Liver (tissue), 9 donors: Measurements from ENCODE around the gene FAM20C. TPM values are rescaled to one million over a fixed set of nuclear protein-coding genes. Genes with fewer than 3 reads are reported as not detected.

Source experiments
- DNase-seq: peaks from one replicate; pipeline ENCODE4 v3.0.0-alpha.2; 2017; ENCODE audit warnings: low spot score
- H3K27ac ChIP-seq, 2 donors: one replicate each; pipeline ENCODE4 v1.7.0; 2013; ENCODE audit warnings: inconsistent platforms in 2 of 2, low read length in 2 of 2, control low read depth in 1 of 2, low read depth in 1 of 2, mild to moderate bottlenecking in 1 of 2
- H3K27me3 ChIP-seq, 4 donors: one replicate each; pipeline versions ENCODE4 v1.6.1 to v1.7.0; 2013; ENCODE audit warnings: low read length in 3 of 4, inconsistent platforms in 1 of 4, mild to moderate bottlenecking in 1 of 4, moderate library complexity in 1 of 4; ENCODE audit not compliant: control insufficient read depth in 4 of 4, insufficient read depth in 4 of 4
- H3K36me3 ChIP-seq, 4 donors: one replicate each; pipeline versions ENCODE4 v1.6.1 to v1.7.0; 2013; ENCODE audit warnings: low read length in 3 of 4, mild to moderate bottlenecking in 3 of 4, low read depth in 1 of 4, moderate library complexity in 1 of 4; ENCODE audit not compliant: control insufficient read depth in 4 of 4, insufficient read depth in 3 of 4
- H3K4me1 ChIP-seq, 4 donors: one replicate each; pipeline versions ENCODE4 v1.6.1 to v1.7.0; 2013; ENCODE audit warnings: low read length in 3 of 4, mild to moderate bottlenecking in 3 of 4, moderate library complexity in 1 of 4; ENCODE audit not compliant: control insufficient read depth in 4 of 4, insufficient read depth in 4 of 4
- H3K4me3 ChIP-seq, 3 donors: one replicate each; pipeline versions ENCODE4 v1.6.1 to v1.7.0; 2013; ENCODE audit warnings: low read length in 3 of 3, control low read depth in 1 of 3, low read depth in 1 of 3, mild to moderate bottlenecking in 1 of 3
- H3K9ac ChIP-seq, 2 donors: one replicate each; pipeline ENCODE4 v1.7.0; 2013; ENCODE audit warnings: low read length in 2 of 2, mild to moderate bottlenecking in 2 of 2, moderate library complexity in 2 of 2, control low read depth in 1 of 2, low read depth in 1 of 2
- H3K9me3 ChIP-seq, 4 donors: one replicate each; pipeline versions ENCODE4 v1.6.1 to v1.7.0; 2013; ENCODE audit warnings: low read length in 3 of 4; ENCODE audit not compliant: control insufficient read depth in 4 of 4
- FOXA2 ChIP-seq: IDR thresholded peaks from 2 replicates; pipeline ENCODE4 v1.6.1; 2016; ENCODE audit warnings: antibody characterized with exemption
- GABPA ChIP-seq, 2 donors: IDR thresholded peaks in 1 of 2; conservative IDR thresholded peaks in 1 of 2; 2 replicates each; pipeline ENCODE4 v1.6.1; 2016; ENCODE audit warnings: antibody characterized with exemption in 2 of 2, mild to moderate bottlenecking in 1 of 2, moderate library complexity in 1 of 2
- HNF4G ChIP-seq: IDR thresholded peaks from 2 replicates; pipeline ENCODE4 v1.6.1; 2016; ENCODE audit warnings: antibody characterized with exemption
- JUND ChIP-seq, 2 donors: IDR thresholded peaks; 2 replicates each; pipeline ENCODE4 v1.6.1; 2016; ENCODE audit warnings: antibody characterized with exemption in 2 of 2
- MAX ChIP-seq: IDR thresholded peaks from 2 replicates; pipeline ENCODE4 v1.6.1; 2016; ENCODE audit warnings: antibody characterized with exemption
- RAD21 ChIP-seq, 2 donors: IDR thresholded peaks; 2 replicates each; pipeline ENCODE4 v1.6.1; 2016; ENCODE audit warnings: antibody characterized with exemption in 2 of 2, mild to moderate bottlenecking in 2 of 2
- RXRA ChIP-seq, 2 donors: IDR thresholded peaks; 2 replicates each; pipeline ENCODE4 v1.6.1; 2017 to 2018; ENCODE audit warnings: antibody characterized with exemption in 2 of 2, mild to moderate bottlenecking in 1 of 2
- SP1 ChIP-seq: IDR thresholded peaks from 2 replicates; pipeline ENCODE4 v1.6.1; 2018; ENCODE audit warnings: antibody characterized with exemption, mild to moderate bottlenecking
- TAF1 ChIP-seq: conservative IDR thresholded peaks from 2 replicates; pipeline ENCODE4 v1.6.1; 2016; ENCODE audit warnings: antibody characterized with exemption, mild to moderate bottlenecking
- ZBTB33 ChIP-seq: IDR thresholded peaks from 2 replicates; pipeline ENCODE4 v1.6.1; 2016; ENCODE audit warnings: antibody characterized with exemption
- WGBS: extraction: QIAGEN DNeasy Blood & Tissue Kit; methylation state at CpG from one replicate; pipeline ENCODE4 v1.1.7; 2013; 5-methylcytosine and 5-hydroxymethylcytosine counted together
- polyA plus RNA-seq, 2 donors: library from polyadenylated mRNA; stranded (reverse) in 1 of 2; unstranded in 1 of 2; fragments of 200-250 nt in 1 of 2; fragments of >200 nt in 1 of 2; fragmentation: Nextera tagmentation in 1 of 2; extraction: Ambion mirVana in 1 of 2; gene quantifications; one replicate each; pipeline versions ENCODE4 v1.2.1 to v1.2.3, GENCODE V29; 2013 to 2015
- total RNA-seq, 2 donors: library from RNA; depleted of rRNA; stranded (reverse); fragments of >200 nt; gene quantifications; one replicate each; pipeline ENCODE4 v1.2.3, GENCODE V29; 2014
- TF ChIP-seq, protein P1 (sequence below): IDR thresholded peaks from 2 replicates; pipeline ENCODE4 v1.6.1; 2016; ENCODE audit warnings: antibody characterized with exemption
- TF ChIP-seq, protein P2 (sequence below): IDR thresholded peaks from 2 replicates; pipeline ENCODE4 v1.6.1; 2016; ENCODE audit warnings: antibody characterized with exemption, mild to moderate bottlenecking
- TF ChIP-seq, protein P3 (sequence below): fragments of 150-350 bp; IDR thresholded peaks from 2 replicates; pipeline ENCODE4 v1.5.1; 2017; ENCODE audit warnings: improper control_type of control experiment, low read depth, low read length; ENCODE audit not compliant: missing input control
- donor health status: healthy.
- donor health status: healthy.
- donor health status: healthy.
- donor health status: healthy.
- donor health status: healthy.

FAM20C gene
- total RNA-seq (10 to 100 TPM; 13.4 to 31.7 TPM), polyA plus RNA-seq (10 to 100 TPM; 31.3 to 40.4 TPM)

DNA sequence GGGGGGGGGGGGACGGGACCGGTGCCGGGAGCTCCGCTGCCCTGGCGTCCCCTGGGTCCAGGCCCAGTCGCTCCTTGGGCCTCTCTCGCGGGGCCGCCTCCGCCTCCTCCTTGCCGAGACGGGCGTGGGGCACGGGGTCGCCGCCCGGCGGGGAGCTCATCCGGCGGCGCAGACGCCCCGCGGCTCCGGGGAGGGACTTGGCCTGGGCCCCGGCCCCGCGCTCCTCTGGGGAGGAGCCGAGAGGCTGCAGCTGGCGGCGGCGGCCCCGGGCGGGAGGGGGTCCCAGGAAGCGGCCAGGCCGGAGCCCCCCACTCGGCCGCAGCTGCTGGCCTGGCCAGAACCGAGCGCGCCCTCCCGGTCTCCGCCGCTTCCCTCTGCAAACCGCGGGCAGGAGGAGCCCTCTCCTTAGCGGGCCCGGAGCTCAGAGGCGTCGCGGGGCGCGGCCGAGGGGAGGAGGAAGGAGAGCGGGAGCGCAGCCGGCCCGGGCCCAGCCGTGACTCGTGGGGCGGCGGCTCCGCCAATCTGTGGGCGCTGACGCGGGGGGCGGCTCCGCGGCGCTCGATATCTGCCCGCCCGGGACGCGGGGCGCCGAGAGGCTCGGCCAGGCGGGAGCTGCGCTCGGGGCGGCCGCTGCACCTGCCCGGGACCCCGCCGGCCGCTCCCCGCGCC lies at the start of gene FAM20C:
Gene FAM20C (plus strand): TSS at position 591 of the 669 bp plus-strand sequence. CDS start 629 bp downstream, outside the sequence.
- Histone ChIP-seq H3K36me3 (peaks cover 2 to 13% (median 6%) of the 10 kb centered on the region in 4 donors), H3K4me3 (peak within 1 kb of the TSS; percentile 59 to 89 (median 81)), H3K9me3 (no peaks in the 10 kb centered on the region), H3K9ac (peak within 1 kb of the TSS in 1 of 2 donors; percentile 59), H3K4me1 (peaks cover 8 to 38% (median 28%) of the 10 kb centered on the region in 4 donors), H3K27ac (peak within 1 kb of the TSS; percentile 62 to 88), H3K27me3 (no peaks in the 10 kb centered on the region)
- peak; percentile 67 for DNase-seq
- no peak for TF ChIP-seq JUND (IDR thresholded peaks at IDR 0.05)
- TF ChIP-seq, protein P1, sequence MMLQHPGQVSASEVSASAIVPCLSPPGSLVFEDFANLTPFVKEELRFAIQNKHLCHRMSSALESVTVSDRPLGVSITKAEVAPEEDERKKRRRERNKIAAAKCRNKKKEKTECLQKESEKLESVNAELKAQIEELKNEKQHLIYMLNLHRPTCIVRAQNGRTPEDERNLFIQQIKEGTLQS: no peak
- no peak for TF ChIP-seq HNF4G
- no peak for TF ChIP-seq TAF1
- TF ChIP-seq RXRA (IDR thresholded peaks at IDR 0.05): no peak
- TF ChIP-seq RAD21 (IDR thresholded peaks at IDR 0.05): peak in 1 of 2 donors; percentile 21
- TF ChIP-seq, protein P2, sequence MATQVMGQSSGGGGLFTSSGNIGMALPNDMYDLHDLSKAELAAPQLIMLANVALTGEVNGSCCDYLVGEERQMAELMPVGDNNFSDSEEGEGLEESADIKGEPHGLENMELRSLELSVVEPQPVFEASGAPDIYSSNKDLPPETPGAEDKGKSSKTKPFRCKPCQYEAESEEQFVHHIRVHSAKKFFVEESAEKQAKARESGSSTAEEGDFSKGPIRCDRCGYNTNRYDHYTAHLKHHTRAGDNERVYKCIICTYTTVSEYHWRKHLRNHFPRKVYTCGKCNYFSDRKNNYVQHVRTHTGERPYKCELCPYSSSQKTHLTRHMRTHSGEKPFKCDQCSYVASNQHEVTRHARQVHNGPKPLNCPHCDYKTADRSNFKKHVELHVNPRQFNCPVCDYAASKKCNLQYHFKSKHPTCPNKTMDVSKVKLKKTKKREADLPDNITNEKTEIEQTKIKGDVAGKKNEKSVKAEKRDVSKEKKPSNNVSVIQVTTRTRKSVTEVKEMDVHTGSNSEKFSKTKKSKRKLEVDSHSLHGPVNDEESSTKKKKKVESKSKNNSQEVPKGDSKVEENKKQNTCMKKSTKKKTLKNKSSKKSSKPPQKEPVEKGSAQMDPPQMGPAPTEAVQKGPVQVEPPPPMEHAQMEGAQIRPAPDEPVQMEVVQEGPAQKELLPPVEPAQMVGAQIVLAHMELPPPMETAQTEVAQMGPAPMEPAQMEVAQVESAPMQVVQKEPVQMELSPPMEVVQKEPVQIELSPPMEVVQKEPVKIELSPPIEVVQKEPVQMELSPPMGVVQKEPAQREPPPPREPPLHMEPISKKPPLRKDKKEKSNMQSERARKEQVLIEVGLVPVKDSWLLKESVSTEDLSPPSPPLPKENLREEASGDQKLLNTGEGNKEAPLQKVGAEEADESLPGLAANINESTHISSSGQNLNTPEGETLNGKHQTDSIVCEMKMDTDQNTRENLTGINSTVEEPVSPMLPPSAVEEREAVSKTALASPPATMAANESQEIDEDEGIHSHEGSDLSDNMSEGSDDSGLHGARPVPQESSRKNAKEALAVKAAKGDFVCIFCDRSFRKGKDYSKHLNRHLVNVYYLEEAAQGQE: no peak
- TF ChIP-seq, protein P3, sequence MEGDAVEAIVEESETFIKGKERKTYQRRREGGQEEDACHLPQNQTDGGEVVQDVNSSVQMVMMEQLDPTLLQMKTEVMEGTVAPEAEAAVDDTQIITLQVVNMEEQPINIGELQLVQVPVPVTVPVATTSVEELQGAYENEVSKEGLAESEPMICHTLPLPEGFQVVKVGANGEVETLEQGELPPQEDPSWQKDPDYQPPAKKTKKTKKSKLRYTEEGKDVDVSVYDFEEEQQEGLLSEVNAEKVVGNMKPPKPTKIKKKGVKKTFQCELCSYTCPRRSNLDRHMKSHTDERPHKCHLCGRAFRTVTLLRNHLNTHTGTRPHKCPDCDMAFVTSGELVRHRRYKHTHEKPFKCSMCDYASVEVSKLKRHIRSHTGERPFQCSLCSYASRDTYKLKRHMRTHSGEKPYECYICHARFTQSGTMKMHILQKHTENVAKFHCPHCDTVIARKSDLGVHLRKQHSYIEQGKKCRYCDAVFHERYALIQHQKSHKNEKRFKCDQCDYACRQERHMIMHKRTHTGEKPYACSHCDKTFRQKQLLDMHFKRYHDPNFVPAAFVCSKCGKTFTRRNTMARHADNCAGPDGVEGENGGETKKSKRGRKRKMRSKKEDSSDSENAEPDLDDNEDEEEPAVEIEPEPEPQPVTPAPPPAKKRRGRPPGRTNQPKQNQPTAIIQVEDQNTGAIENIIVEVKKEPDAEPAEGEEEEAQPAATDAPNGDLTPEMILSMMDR: no peak
- under 1% methylated on average over 89 of the region's 89 CpGs for WGBS

GRCh38 chr7:143145-143751 lies 49.1 kb upstream of the FAM20C start:
- DNase-seq: no peak
- Histone ChIP-seq H3K4me3 (no peak overlapping the region), H3K27me3 (no peaks in the 10 kb centered on the region), H3K9ac (no peak overlapping the region), H3K27ac (peak overlapping the region; percentile 67 to 71), H3K9me3 (no peaks in the 10 kb centered on the region), H3K36me3 (peaks cover 0 to 4% (median 0%) of the 10 kb centered on the region in 4 donors), H3K4me1 (peaks cover 10 to 25% (median 18%) of the 10 kb centered on the region in 4 donors)
- 95% methylated on average over 22 of the region's 22 CpGs for WGBS
- TF ChIP-seq FOXA2: no peak
- no peak for TF ChIP-seq MAX
- TF ChIP-seq TAF1: no peak
- TF ChIP-seq HNF4G: no peak
- TF ChIP-seq GABPA (IDR thresholded peaks at IDR 0.05 in 1 of 2, conservative IDR thresholded peaks at IDR 0.05 in 1 of 2): no peak
- no peak for TF ChIP-seq SP1
- no peak for TF ChIP-seq ZBTB33
